Stimulated activated CD4-positive, alpha-beta T cell treated with anti-CD3 and anti-CD28 coated beads, TNF-alpha, amount 100 ng/mL, for 4 hours (primary cell): ENCODE measurements around the gene GRIP2.

Experiments used
- DNase-seq, 3 experiments: peaks; one replicate each; pipeline ENCODE4 v3.0.0-alpha.2; 2020; ENCODE audit warnings: low read depth in 3 of 3

The GRIP2 gene

DNA sequence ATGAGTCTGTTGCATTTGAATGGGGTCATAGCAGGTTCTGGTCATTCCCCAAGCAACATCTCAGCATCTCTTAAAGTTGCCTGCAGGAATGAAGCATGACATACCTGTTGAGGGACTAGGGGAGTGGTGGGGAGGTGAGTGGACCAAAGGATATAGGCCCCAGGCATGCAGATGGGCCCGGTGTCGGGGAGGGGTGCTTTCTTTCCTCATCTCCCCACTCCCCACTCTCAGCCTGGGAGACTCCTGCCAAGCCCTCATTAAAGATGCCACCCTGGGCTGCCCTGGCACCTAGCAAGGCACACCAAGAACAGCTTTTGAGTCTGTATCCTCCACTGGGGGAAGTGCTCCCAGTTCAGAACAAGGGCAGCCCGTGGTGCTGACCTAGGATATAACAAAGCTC lies 54.2 kb downstream of the GRIP2 start:
- no peak for DNase-seq

DNA sequence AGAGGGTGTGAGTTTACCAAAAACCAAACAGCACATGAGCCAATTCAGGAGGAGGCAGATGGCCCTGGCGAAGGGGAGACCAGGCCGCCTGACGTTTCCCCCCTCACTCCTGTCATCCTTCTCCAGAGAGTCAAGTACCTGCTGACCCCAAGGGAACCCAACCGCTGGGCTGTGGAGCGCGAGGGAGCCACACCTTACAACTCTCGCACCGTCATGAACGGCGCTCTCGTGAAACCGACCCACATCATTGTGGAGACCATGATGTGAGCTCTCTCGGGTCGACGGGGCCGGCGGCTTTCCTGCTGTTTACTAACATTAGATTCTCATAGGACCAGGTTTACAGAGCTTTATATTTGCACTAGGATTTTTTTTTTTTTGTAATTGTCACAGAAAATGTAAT lies 55.4 kb downstream of the GRIP2 start:
- no peak for DNase-seq

GRCh38 chr3:14483286-14483685 lies 56.9 kb downstream of the GRIP2 start:
- DNase-seq: no peak

- DNase-seq: no peak
These were observed 57.8 kb downstream of the GRIP2 start for GRCh38 chr3:14482271-14482721.

DNA sequence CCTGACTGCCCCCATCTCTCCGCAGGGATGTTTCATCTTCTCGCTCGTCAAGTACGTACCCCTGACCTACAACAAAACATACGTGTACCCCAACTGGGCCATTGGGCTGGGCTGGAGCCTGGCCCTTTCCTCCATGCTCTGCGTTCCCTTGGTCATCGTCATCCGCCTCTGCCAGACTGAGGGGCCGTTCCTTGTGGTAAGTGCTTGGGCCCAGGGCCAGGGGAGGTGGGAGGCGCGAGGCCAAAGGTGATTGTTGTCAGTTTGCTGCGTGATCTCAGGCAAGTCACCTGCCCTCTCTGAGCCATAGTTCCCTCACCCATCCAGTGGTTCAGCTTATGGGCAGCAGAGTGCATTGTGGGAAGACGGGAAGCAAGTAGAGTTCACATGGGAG lies 58.5 kb downstream of the GRIP2 start:
- no peak for DNase-seq

GRCh38 chr3:14481018-14481645 lies 59.0 kb downstream of the GRIP2 start:
- no peak for DNase-seq

- no peak for DNase-seq
These were observed 59.7 kb downstream of the GRIP2 start for GRCh38 chr3:14480207-14481017.

GRCh38 chr3:14479591-14479990 lies 60.6 kb downstream of the GRIP2 start:
- no peak for DNase-seq

DNA sequence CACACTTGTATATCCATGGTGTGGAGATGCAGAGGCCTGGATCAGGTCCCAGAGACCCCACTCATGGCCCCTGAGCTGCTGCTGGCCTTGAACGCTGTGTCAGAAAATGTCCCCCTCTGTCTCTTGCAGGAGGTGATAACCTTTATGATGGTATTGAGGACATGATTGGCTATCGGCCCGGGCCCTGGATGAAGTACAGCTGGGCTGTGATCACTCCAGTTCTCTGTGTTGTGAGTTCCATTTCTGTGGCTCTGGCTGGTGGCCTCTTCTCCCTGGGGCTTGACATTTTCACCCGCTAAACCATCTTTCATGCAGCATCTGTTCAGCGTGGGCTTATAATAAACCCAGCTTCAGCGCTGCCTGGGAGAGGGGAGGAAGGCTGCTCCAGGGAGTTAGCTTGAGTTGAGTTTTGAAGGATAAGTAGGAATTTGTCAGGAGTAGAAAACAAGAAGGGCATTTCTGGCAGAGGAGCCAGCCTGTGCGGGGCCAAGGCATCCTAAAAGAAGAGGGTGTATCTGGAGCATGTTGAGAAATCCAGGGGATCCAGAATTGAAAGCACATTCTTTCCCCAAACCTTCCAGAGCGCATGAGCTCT lies 61.1 kb downstream of the GRIP2 start:
- no peak for DNase-seq

- DNase-seq: no peak
These were observed 62.7 kb downstream of the GRIP2 start for GRCh38 chr3:14477311-14477935.

- DNase-seq: no peak
These were observed 63.4 kb downstream of the GRIP2 start for GRCh38 chr3:14476583-14477265.

GRCh38 chr3:14475621-14476020 lies 64.5 kb downstream of the GRIP2 start:
- no peak for DNase-seq

- DNase-seq: no peak
These were observed 65.6 kb downstream of the GRIP2 start for GRCh38 chr3:14474363-14475081.

DNA sequence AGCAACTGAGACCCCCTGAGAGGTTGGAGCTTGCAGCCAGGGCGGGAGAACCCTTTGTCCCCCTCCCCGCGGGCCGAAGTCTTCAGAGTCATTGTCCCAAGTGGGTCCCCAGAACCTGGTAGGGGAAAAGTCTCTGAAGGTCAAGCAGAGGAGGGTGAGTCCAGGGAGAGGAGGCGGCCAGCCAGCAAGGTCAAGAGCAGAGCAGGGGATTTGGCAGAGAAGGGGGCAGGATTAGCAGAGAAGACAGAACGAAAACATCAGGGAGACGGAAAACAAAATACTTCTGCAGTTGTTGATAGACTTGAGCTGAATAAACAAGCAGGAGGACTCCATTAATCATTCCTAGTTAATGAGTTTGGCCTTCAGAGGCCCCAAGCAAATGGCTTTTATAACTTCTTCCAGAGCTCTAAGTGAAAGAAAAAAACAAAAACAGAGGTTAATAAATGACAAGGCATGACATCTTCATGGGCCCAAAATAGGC lies 66.7 kb downstream of the GRIP2 start:
- no peak for DNase-seq

GRCh38 chr3:14472471-14473351 lies 67.4 kb downstream of the GRIP2 start:
- DNase-seq: no peak

DNA sequence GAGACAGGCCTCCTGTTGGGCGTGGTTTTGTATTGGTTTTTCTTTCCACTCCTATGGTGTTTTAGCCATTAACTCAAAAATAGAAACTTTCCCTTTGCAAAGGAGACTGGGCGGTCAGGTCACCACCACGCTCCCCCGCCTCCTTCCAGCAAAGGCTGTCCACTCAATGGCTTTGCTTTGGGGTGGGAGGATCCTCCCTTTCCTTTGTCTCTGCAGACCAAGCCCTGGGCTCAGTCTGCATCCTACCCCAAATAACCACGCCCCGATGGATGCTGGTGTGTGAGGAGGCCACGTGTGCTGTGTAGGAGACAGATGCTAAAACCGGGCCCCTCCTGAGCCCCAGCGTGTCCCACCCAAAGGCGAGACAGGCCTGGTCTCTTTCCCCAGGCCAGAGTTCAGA lies 68.5 kb downstream of the GRIP2 start:
- no peak for DNase-seq

GRCh38 chr3:14471016-14471415 lies 69.1 kb downstream of the GRIP2 start:
- no peak for DNase-seq

GRCh38 chr3:14470461-14470860 lies 69.7 kb downstream of the GRIP2 start:
- no peak for DNase-seq

GRCh38 chr3:14468621-14468981 lies 71.5 kb downstream of the GRIP2 start:
- no peak for DNase-seq
